ENCODE results near the gene ATG7. TPM values are rescaled to one million over a fixed set of nuclear protein-coding genes. Genes with fewer than 3 reads are reported as not detected.
A peak's percentile ranks its signal among the peaks of the same experiment; 100 is the strongest.

Gene ATG7
- 10 to 100 TPM; 32.5 to 32.8 TPM for total RNA-seq
- polyA plus RNA-seq, result 10 to 100 TPM; 16.9 to 23.0 TPM

GRCh38 chr3:11271986-11272904 is at the start of gene ATG7:
ATG7 (plus strand) TSS chr3:11272397; CDS start chr3:11298696, 26,299 bp downstream.
- H3K9me3 ChIP-seq (ENCODE audit: control insufficient read depth in 1 of 2, low read length in 2 of 2), result no peaks in the 10 kb centered on the region
- H3K27ac ChIP-seq (ENCODE audit: low read depth, low read length), result peak within 1 kb of the TSS; percentile 84
- peak within 1 kb of the TSS; percentile 77 to 94 for H3K4me3 ChIP-seq (ENCODE audit: low read length in 2 of 2)
- peaks cover 28% of the 10 kb centered on the region for H3K4me1 ChIP-seq (ENCODE audit: insufficient read depth, low read length)
- Mint-ChIP-seq H3K4me1 (peaks cover 37 to 59% (median 49%) of the 10 kb centered on the region in 4 donors), H3K27me3 (no peaks in the 10 kb centered on the region), H3K9me3 (peaks cover 0 to under 1% (median 0%) of the 10 kb centered on the region in 8 donors), H3K4me3 (peak within 1 kb of the TSS; percentile 94 to 97 (median 96)), H3K36me3 (peaks cover 26 to 27% of the 10 kb centered on the region in 2 donors), H3K27ac (peak within 1 kb of the TSS; percentile 95 to 99 (median 98))
- no peaks in the 10 kb centered on the region for H3K36me3 ChIP-seq (ENCODE audit: insufficient read depth, low read length)
- DNase-seq, result peak; percentile 95 to 97 (median 96)
- intact Hi-C loops (cut with micrococcal nuclease), result loop anchor here (2.0 kb wide), 3 partner anchors 19 to 575 kb away; partner anchors contain the start of gene TAMM41
- CTCF ChIA-PET (ENCODE audit: partially characterized antibody), result interaction anchor here (0.7 to 3.0 kb wide), 5 partner anchors 19 to 379 kb away, joined by 3 to 12 read pairs (median 4); no protein-coding TSS in a partner anchor
- H3K27me3 ChIP-seq (ENCODE audit: insufficient read depth, low read length), result no peaks in the 10 kb centered on the region
- POLR2A ChIA-PET (ENCODE audit: partially characterized antibody), result interaction anchor here (0.8 to 2.7 kb wide), 16 partner anchors 9 to 1623 kb away, joined by 3 to 61 read pairs (median 4); partner anchors contain the start of genes CRELD1, MTMR14, SEC13 and TAMM41

- H3K27ac ChIP-seq (ENCODE audit: low read depth, low read length), result no peak overlapping the region
- H3K4me1 ChIP-seq (ENCODE audit: insufficient read depth, low read length), result no peaks in the 10 kb centered on the region
- H3K27me3 ChIP-seq (ENCODE audit: insufficient read depth, low read length), result no peaks in the 10 kb centered on the region
- no peaks in the 10 kb centered on the region for H3K9me3 Mint-ChIP-seq
- no peak overlapping the region for H3K4me3 ChIP-seq (ENCODE audit: low read length in 2 of 2)
- H3K36me3 ChIP-seq (ENCODE audit: insufficient read depth, low read length), result no peaks in the 10 kb centered on the region
- intact Hi-C loops (cut with micrococcal nuclease), result no loop called here
- POLR2A ChIA-PET (ENCODE audit: partially characterized antibody), result no interaction called here
- CTCF ChIA-PET (ENCODE audit: partially characterized antibody), result no interaction called here
- H3K36me3 Mint-ChIP-seq, result no peaks in the 10 kb centered on the region
- H3K4me3 Mint-ChIP-seq, result no peak overlapping the region
- no peak overlapping the region for H3K27ac Mint-ChIP-seq
- no peaks in the 10 kb centered on the region for H3K9me3 ChIP-seq (ENCODE audit: control insufficient read depth in 1 of 2, low read length in 2 of 2)
- no peak for DNase-seq
- peaks cover 2 to 5% of the 10 kb centered on the region in 2 donors for H3K27me3 Mint-ChIP-seq
- peaks cover 0 to 6% (median 1%) of the 10 kb centered on the region in 4 donors for H3K4me1 Mint-ChIP-seq
These were observed 48.2 kb upstream of the ATG7 start for GRCh38 chr3:11224010-11224409.

GRCh38 chr3:11224870-11225229 is 47.3 kb upstream of the ATG7 start:
- Mint-ChIP-seq H3K4me3 (no peak overlapping the region), H3K36me3 (no peaks in the 10 kb centered on the region), H3K4me1 (peaks cover 0 to 6% (median 1%) of the 10 kb centered on the region in 4 donors), H3K27ac (peak overlapping the region in 2 of 7 donors; percentile 66 to 68), H3K27me3 (peaks cover 2 to 5% of the 10 kb centered on the region in 2 donors), H3K9me3 (no peaks in the 10 kb centered on the region)
- intact Hi-C loops (cut with micrococcal nuclease), result no loop called here
- H3K4me3 ChIP-seq (ENCODE audit: low read length in 2 of 2), result no peak overlapping the region
- H3K27ac ChIP-seq (ENCODE audit: low read depth, low read length), result no peak overlapping the region
- no peaks in the 10 kb centered on the region for H3K4me1 ChIP-seq (ENCODE audit: insufficient read depth, low read length)
- no peaks in the 10 kb centered on the region for H3K27me3 ChIP-seq (ENCODE audit: insufficient read depth, low read length)
- no peaks in the 10 kb centered on the region for H3K36me3 ChIP-seq (ENCODE audit: insufficient read depth, low read length)
- CTCF ChIA-PET (ENCODE audit: partially characterized antibody), result interaction anchor here (1.5 kb wide), 1 partner anchor 12 kb away, joined by 3 read pairs; no protein-coding TSS in a partner anchor
- POLR2A ChIA-PET (ENCODE audit: partially characterized antibody), result no interaction called here
- no peaks in the 10 kb centered on the region for H3K9me3 ChIP-seq (ENCODE audit: control insufficient read depth in 1 of 2, low read length in 2 of 2)
- DNase-seq, result no peak

- Histone ChIP-seq H3K36me3 (ENCODE audit: insufficient read depth, low read length) (no peaks in the 10 kb centered on the region), H3K27me3 (ENCODE audit: insufficient read depth, low read length) (no peaks in the 10 kb centered on the region), H3K4me3 (ENCODE audit: low read length in 2 of 2) (no peak overlapping the region), H3K9me3 (ENCODE audit: control insufficient read depth in 1 of 2, low read length in 2 of 2) (no peaks in the 10 kb centered on the region), H3K4me1 (ENCODE audit: insufficient read depth, low read length) (no peaks in the 10 kb centered on the region), H3K27ac (ENCODE audit: low read depth, low read length) (no peak overlapping the region)
- no peaks in the 10 kb centered on the region for H3K9me3 Mint-ChIP-seq
- peaks cover 0 to 6% (median 1%) of the 10 kb centered on the region in 4 donors for H3K4me1 Mint-ChIP-seq
- no peak overlapping the region for H3K4me3 Mint-ChIP-seq
- ChIA-PET CTCF (ENCODE audit: partially characterized antibody) (interaction anchor here (1.5 kb wide), 1 partner anchor 10 kb away, joined by 3 read pairs; no protein-coding TSS in a partner anchor), POLR2A (ENCODE audit: partially characterized antibody) (no interaction called here)
- DNase-seq, result no peak
- H3K27me3 Mint-ChIP-seq, result peaks cover 2 to 5% of the 10 kb centered on the region in 2 donors
- H3K27ac Mint-ChIP-seq, result no peak overlapping the region
- no peaks in the 10 kb centered on the region for H3K36me3 Mint-ChIP-seq
- intact Hi-C loops (cut with micrococcal nuclease), result no loop called here
These were observed 46.2 kb upstream of the ATG7 start for GRCh38 chr3:11226042-11226370.

- no peak for DNase-seq
- POLR2A ChIA-PET (ENCODE audit: partially characterized antibody), result no interaction called here
- no peak overlapping the region for H3K27ac Mint-ChIP-seq
These were observed 44.2 kb upstream of the ATG7 start for GRCh38 chr3:11228041-11228440.

GRCh38 chr3:11230125-11230524 is 42.1 kb upstream of the ATG7 start:
- Histone ChIP-seq H3K27ac (ENCODE audit: low read depth, low read length) (no peak overlapping the region), H3K4me1 (ENCODE audit: insufficient read depth, low read length) (no peaks in the 10 kb centered on the region), H3K9me3 (ENCODE audit: control insufficient read depth in 1 of 2, low read length in 2 of 2) (no peaks in the 10 kb centered on the region), H3K36me3 (ENCODE audit: insufficient read depth, low read length) (no peaks in the 10 kb centered on the region), H3K4me3 (ENCODE audit: low read length in 2 of 2) (no peak overlapping the region), H3K27me3 (ENCODE audit: insufficient read depth, low read length) (no peaks in the 10 kb centered on the region)
- ChIA-PET POLR2A (ENCODE audit: partially characterized antibody) (no interaction called here), CTCF (ENCODE audit: partially characterized antibody) (interaction anchor here (1.3 kb wide), 1 partner anchor 10 kb away, joined by 5 read pairs; no protein-coding TSS in a partner anchor)
- Mint-ChIP-seq H3K27me3 (peaks cover 0 to 2% of the 10 kb centered on the region in 2 donors), H3K4me3 (no peak overlapping the region), H3K36me3 (no peaks in the 10 kb centered on the region), H3K9me3 (no peaks in the 10 kb centered on the region), H3K27ac (no peak overlapping the region), H3K4me1 (peaks cover 0 to 6% (median 1%) of the 10 kb centered on the region in 4 donors)
- intact Hi-C loops (cut with micrococcal nuclease), result no loop called here
- DNase-seq, result no peak

More at GRCh38 chr3:11228041-11228440, 44.2 kb upstream of the ATG7 start:
- CTCF ChIA-PET (ENCODE audit: partially characterized antibody), result no interaction called here
- Histone ChIP-seq H3K36me3 (ENCODE audit: insufficient read depth, low read length) (no peaks in the 10 kb centered on the region), H3K4me3 (ENCODE audit: low read length in 2 of 2) (no peak overlapping the region), H3K27me3 (ENCODE audit: insufficient read depth, low read length) (no peaks in the 10 kb centered on the region), H3K9me3 (ENCODE audit: control insufficient read depth in 1 of 2, low read length in 2 of 2) (no peaks in the 10 kb centered on the region), H3K27ac (ENCODE audit: low read depth, low read length) (no peak overlapping the region), H3K4me1 (ENCODE audit: insufficient read depth, low read length) (no peaks in the 10 kb centered on the region)
- intact Hi-C loops (cut with micrococcal nuclease), result no loop called here
- peaks cover 0 to 2% of the 10 kb centered on the region in 2 donors for H3K27me3 Mint-ChIP-seq
- peaks cover 0 to 6% (median 1%) of the 10 kb centered on the region in 4 donors for H3K4me1 Mint-ChIP-seq
- H3K9me3 Mint-ChIP-seq, result no peaks in the 10 kb centered on the region
- no peaks in the 10 kb centered on the region for H3K36me3 Mint-ChIP-seq
- H3K4me3 Mint-ChIP-seq, result no peak overlapping the region

GRCh38 chr3:11230832-11231231 is 41.4 kb upstream of the ATG7 start:
- no peak overlapping the region for H3K4me3 ChIP-seq (ENCODE audit: low read length in 2 of 2)
- Mint-ChIP-seq H3K27ac (no peak overlapping the region), H3K9me3 (no peaks in the 10 kb centered on the region), H3K4me1 (peaks cover 0 to 3% (median 1%) of the 10 kb centered on the region in 4 donors), H3K4me3 (no peak overlapping the region), H3K36me3 (no peaks in the 10 kb centered on the region), H3K27me3 (peaks cover 0 to 3% of the 10 kb centered on the region in 2 donors)
- intact Hi-C loops (cut with micrococcal nuclease), result no loop called here
- no peak overlapping the region for H3K27ac ChIP-seq (ENCODE audit: low read depth, low read length)
- ChIA-PET POLR2A (ENCODE audit: partially characterized antibody) (no interaction called here), CTCF (ENCODE audit: partially characterized antibody) (interaction anchor here (1.3 kb wide), 1 partner anchor 9 kb away, joined by 5 read pairs; no protein-coding TSS in a partner anchor)
- H3K27me3 ChIP-seq (ENCODE audit: insufficient read depth, low read length), result no peaks in the 10 kb centered on the region
- no peaks in the 10 kb centered on the region for H3K9me3 ChIP-seq (ENCODE audit: control insufficient read depth in 1 of 2, low read length in 2 of 2)
- no peaks in the 10 kb centered on the region for H3K4me1 ChIP-seq (ENCODE audit: insufficient read depth, low read length)
- H3K36me3 ChIP-seq (ENCODE audit: insufficient read depth, low read length), result no peaks in the 10 kb centered on the region
- no peak for DNase-seq
